HCT116 (cell line): ENCODE results near the gene RAB31. TPM values are rescaled to one million over a fixed set of nuclear protein-coding genes. Genes with fewer than 3 reads are reported as not detected.

Experiments
- ATAC-seq: fragments of 200-7000 bp; cut with Tn5 transposase; 2 replicates; pipeline ENCODE4 v1.9.1; 2020; ENCODE audit warnings: mild to moderate bottlenecking, moderate library complexity
- BruUV-seq: library from RNA; stranded (reverse); fragments of 400-500 nt; replicated peaks from 2 replicates; lab custom pipeline; 2021; lab: Mats Ljungman, UMichigan
- CTCF ChIA-PET: fragments of 300-600 bp; sonication (Branson Sonifier 250); formaldehyde crosslinking; loops from one replicate; lab custom pipeline; 2021; ENCODE audit warnings: antibody characterized with exemption; lab: Charles Lee
- POLR2A ChIA-PET: fragments of 300-600, 350-600 bp; sonication (Branson Sonifier 250); formaldehyde crosslinking; loops from one replicate; lab custom pipeline; 2021; ENCODE audit warnings: antibody characterized with exemption; lab: Charles Lee
- RAD21 ChIA-PET, 2 experiments: fragments of 300-600 bp; sonication (Branson Sonifier 250); formaldehyde crosslinking; loops; one replicate each; lab custom pipeline; 2023; ENCODE audit warnings: low total read pairs in 2 of 2; ENCODE audit not compliant: uncharacterized antibody in 2 of 2, unreplicated experiment in 2 of 2, low non-redundant PET in 1 of 2; lab: Charles Lee
- DNase-seq: peaks from one replicate; pipeline ENCODE4 v3.0.0-alpha.2; 2010; ENCODE audit warnings: low read depth, low spot score
- H2AFZ ChIP-seq: fragments of 200-600 bp; shearing (Covaris generic), sonication (generic); 2 replicates; pipeline ENCODE4 v1.6.1; 2017; ENCODE audit warnings: low read depth, mixed run types, mixed read lengths, antibody characterized with exemption, low read length; ENCODE audit not compliant: poor library complexity, severe bottlenecking
- H3K27ac ChIP-seq: 2 replicates; pipeline ENCODE4 v1.5.1; 2012; ENCODE audit warnings: low read depth, low read length
- H3K27me3 ChIP-seq: fragments of 200-600 bp; sonication (generic); 2 replicates; pipeline ENCODE4 v1.6.1; 2016; ENCODE audit warnings: mixed run types, low read length, mixed read lengths; ENCODE audit not compliant: insufficient read depth
- H3K36me3 ChIP-seq, 2 experiments: fragments of 200-500 bp in 1 of 2; fragments of 200-600 bp in 1 of 2; sonication (Bioruptor generic) in 1 of 2; sonication (generic) in 1 of 2; 2 replicates each; pipeline versions ENCODE4 v1.5.1 to v1.6.1; 2014 to 2016; ENCODE audit warnings: low read length in 2 of 2, inconsistent platforms in 1 of 2, mixed read lengths in 1 of 2, mixed run types in 1 of 2; ENCODE audit not compliant: insufficient read depth in 2 of 2, control insufficient read depth in 1 of 2
- H3K4me1 ChIP-seq, 2 experiments: fragments of 200-600 bp in 1 of 2; sonication (generic) in 1 of 2; 2 replicates each; pipeline versions ENCODE4 v1.5.1 to v1.6.1; 2012 to 2017; ENCODE audit warnings: low read length in 2 of 2, inconsistent platforms in 1 of 2, mild to moderate bottlenecking in 1 of 2, mixed read lengths in 1 of 2, mixed run types in 1 of 2, moderate library complexity in 1 of 2; ENCODE audit not compliant: insufficient read depth in 2 of 2, control insufficient read depth in 1 of 2
- H3K4me2 ChIP-seq: fragments of 200-600 bp; sonication (generic); 2 replicates; pipeline ENCODE4 v1.6.1; 2017; ENCODE audit warnings: mixed run types, low read length, mixed read lengths
- H3K4me3 ChIP-seq, 2 experiments: fragments of 200-600 bp in 1 of 2; sonication (generic) in 1 of 2; replicated peaks in 1 of 2; 2 replicates each; pipeline ENCODE4 v1.5.1; 2011 to 2016; ENCODE audit warnings: low read length in 2 of 2, control low read depth in 1 of 2, low read depth in 1 of 2, mild to moderate bottlenecking in 1 of 2, mixed read lengths in 1 of 2, mixed run types in 1 of 2
- H3K79me2 ChIP-seq: fragments of 200-600 bp; sonication (generic); 2 replicates; pipeline ENCODE4 v1.6.1; 2017; ENCODE audit warnings: mild to moderate bottlenecking, mixed run types, low read length, moderate library complexity, mixed read lengths; ENCODE audit not compliant: insufficient read depth
- H3K9ac ChIP-seq: fragments of 200-600 bp; sonication (generic); 2 replicates; pipeline ENCODE4 v1.6.1; 2016; ENCODE audit warnings: low read length, mixed read lengths
- H3K9me2 ChIP-seq: fragments of 200-600 bp; sonication (generic), shearing (Covaris generic); 2 replicates; pipeline ENCODE4 v1.6.1; 2017; ENCODE audit warnings: mixed run types, mild to moderate bottlenecking, moderate library complexity; ENCODE audit not compliant: insufficient read depth
- H3K9me3 ChIP-seq, 2 experiments: fragments of 200-500 bp in 1 of 2; fragments of 200-600 bp in 1 of 2; sonication (Bioruptor generic) in 1 of 2; sonication (generic) in 1 of 2; 2 replicates each; pipeline ENCODE4 v1.6.1; 2014 to 2017; ENCODE audit warnings: low read length in 2 of 2, mixed read lengths in 2 of 2, inconsistent platforms in 1 of 2, low read depth in 1 of 2, mild to moderate bottlenecking in 1 of 2, mixed run types in 1 of 2, moderate library complexity in 1 of 2; ENCODE audit not compliant: control insufficient read depth in 1 of 2, insufficient read depth in 1 of 2
- H4K20me1 ChIP-seq: fragments of 200-600 bp; sonication (generic), shearing (Covaris generic); 2 replicates; pipeline ENCODE4 v1.6.1; 2017; ENCODE audit warnings: mixed run types, mild to moderate bottlenecking, moderate library complexity; ENCODE audit not compliant: insufficient read depth
- CEBPB ChIP-seq: IDR thresholded peaks from 2 replicates; pipeline ENCODE4 v1.6.1; 2012; ENCODE audit warnings: low read depth
- EGR1 ChIP-seq: IDR thresholded peaks from 2 replicates; pipeline ENCODE4 v1.6.1; 2012; ENCODE audit warnings: low read depth
- ELF1 ChIP-seq: IDR thresholded peaks from 2 replicates; pipeline ENCODE4 v1.6.1; 2012; ENCODE audit warnings: low read depth, borderline replicate concordance
- EZH2 ChIP-seq: fragments of 200-600 bp; sonication (generic); IDR thresholded peaks from 2 replicates; pipeline ENCODE4 v1.6.1; 2017; ENCODE audit warnings: antibody characterized with exemption, mixed run types
- EZH2phosphoT487 ChIP-seq: fragments of 200-600 bp; IDR thresholded peaks from 2 replicates; pipeline ENCODE4 v1.6.1; 2018; ENCODE audit warnings: antibody characterized with exemption, borderline replicate concordance
- JUND ChIP-seq: IDR thresholded peaks from 2 replicates; pipeline ENCODE4 v1.6.1; 2012
- MAX ChIP-seq: IDR thresholded peaks from 2 replicates; pipeline ENCODE4 v1.6.1; 2012
- POLR2A ChIP-seq: IDR thresholded peaks from 2 replicates; pipeline ENCODE4 v1.7.0; 2011; ENCODE audit warnings: borderline replicate concordance; ENCODE audit not compliant: insufficient read depth, insufficient read length; ENCODE audit errors: extremely low read depth
- REST ChIP-seq: IDR thresholded peaks from 2 replicates; pipeline ENCODE4 v1.6.1; 2012; ENCODE audit warnings: low read depth
- SRF ChIP-seq: IDR thresholded peaks from 2 replicates; pipeline ENCODE4 v1.6.1; 2012; ENCODE audit warnings: low read depth
- ZFX ChIP-seq: fragments of 450-650 bp; IDR thresholded peaks from 2 replicates; pipeline ENCODE4 v1.6.1; 2017
- ZNF274 ChIP-seq: fragments of 200-500 bp; sonication (Bioruptor generic); IDR thresholded peaks from 2 replicates; pipeline ENCODE4 v1.6.1; 2014; ENCODE audit warnings: mild to moderate bottlenecking, low read depth, low read length, inconsistent platforms
- intact Hi-C: fragments of 100-400 bp; cut with micrococcal nuclease; formaldehyde crosslinking; loops from 2 replicates; pipeline ENCODE4 v1.10.0; 2022
- total RNA-seq: library from RNA; stranded (reverse); gene quantifications from one replicate; pipeline ENCODE4 v1.2.1, GENCODE V29; 2021; ENCODE audit not compliant: unreplicated experiment
- TF ChIP-seq, protein P1 (sequence below): IDR thresholded peaks from 2 replicates; pipeline ENCODE4 v1.6.1; 2011; ENCODE audit warnings: mild to moderate bottlenecking, low read length, moderate library complexity; ENCODE audit not compliant: insufficient replicate concordance; ENCODE audit errors: extremely low read depth
- TF ChIP-seq, protein P2 (sequence below): IDR thresholded peaks from 2 replicates; pipeline ENCODE4 v1.6.1; 2012

Gene RAB31
- total RNA-seq, 1 experiment from 2014 or later, result 46.9 TPM

DNA sequence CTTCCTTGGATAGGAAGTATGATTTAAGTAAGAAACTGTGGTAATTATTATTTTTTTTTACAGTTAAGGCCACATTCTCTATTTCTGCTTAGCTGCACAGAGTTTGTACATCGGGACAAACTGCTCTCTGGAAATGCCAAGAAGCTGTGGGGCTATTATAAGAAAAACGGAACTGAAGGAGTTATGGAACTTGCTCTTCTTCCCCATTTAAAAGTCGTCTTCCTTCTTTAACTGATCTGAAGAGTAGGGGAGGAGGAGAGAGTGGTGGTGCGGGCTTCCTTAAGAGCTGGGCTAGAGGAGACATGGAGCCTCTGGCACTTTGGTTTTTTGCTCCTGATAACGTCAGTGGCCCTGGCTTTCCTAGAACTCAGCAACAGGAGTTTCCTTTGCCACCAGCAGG is 54.4 kb downstream of the RAB31 start:
- POLR2A ChIA-PET, result no interaction called here
- RAD21 ChIA-PET, result no interaction called here
- CTCF ChIA-PET, result interaction anchor here (1.3 kb wide), 1 partner anchor 8 kb away, joined by 3 read pairs; no protein-coding TSS in a partner anchor

DNA sequence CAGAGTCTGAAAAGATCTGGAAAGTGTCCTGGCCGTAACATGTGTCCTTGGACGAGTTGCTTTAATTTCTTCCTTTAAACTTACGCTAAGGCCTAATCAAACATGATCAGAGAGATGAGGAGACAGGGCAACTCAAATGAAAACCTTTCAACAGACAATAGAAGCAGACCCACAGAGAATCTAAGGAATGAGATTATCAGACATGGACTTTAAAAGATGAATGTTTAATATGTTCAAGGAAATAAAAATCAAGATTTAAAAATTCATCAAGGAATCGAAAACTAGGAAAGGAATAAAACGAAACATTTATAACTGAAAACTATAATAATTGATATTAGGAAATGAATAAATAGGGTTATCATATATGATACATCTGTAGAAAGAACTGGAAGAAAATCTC is 55.1 kb downstream of the RAB31 start:
- ChIA-PET RAD21 (no interaction called here), CTCF (no interaction called here), POLR2A (no interaction called here)
- Histone ChIP-seq H3K9me2 (no peaks in the 10 kb centered on the region), H2AFZ (no peak overlapping the region), H3K9me3 (no peaks in the 10 kb centered on the region), H3K79me2 (no peaks in the 10 kb centered on the region), H3K9ac (no peak overlapping the region), H3K36me3 (no peaks in the 10 kb centered on the region), H3K27me3 (no peaks in the 10 kb centered on the region), H3K4me3 (no peak overlapping the region), H4K20me1 (no peaks in the 10 kb centered on the region), H3K4me1 (no peaks in the 10 kb centered on the region), H3K4me2 (no peak overlapping the region), H3K27ac (no peak overlapping the region)
- no TSS peak for BruUV-seq
- ATAC-seq, result no peak
- no peak for DNase-seq
- intact Hi-C loops, result no loop called here
- TF ChIP-seq, protein P1, sequence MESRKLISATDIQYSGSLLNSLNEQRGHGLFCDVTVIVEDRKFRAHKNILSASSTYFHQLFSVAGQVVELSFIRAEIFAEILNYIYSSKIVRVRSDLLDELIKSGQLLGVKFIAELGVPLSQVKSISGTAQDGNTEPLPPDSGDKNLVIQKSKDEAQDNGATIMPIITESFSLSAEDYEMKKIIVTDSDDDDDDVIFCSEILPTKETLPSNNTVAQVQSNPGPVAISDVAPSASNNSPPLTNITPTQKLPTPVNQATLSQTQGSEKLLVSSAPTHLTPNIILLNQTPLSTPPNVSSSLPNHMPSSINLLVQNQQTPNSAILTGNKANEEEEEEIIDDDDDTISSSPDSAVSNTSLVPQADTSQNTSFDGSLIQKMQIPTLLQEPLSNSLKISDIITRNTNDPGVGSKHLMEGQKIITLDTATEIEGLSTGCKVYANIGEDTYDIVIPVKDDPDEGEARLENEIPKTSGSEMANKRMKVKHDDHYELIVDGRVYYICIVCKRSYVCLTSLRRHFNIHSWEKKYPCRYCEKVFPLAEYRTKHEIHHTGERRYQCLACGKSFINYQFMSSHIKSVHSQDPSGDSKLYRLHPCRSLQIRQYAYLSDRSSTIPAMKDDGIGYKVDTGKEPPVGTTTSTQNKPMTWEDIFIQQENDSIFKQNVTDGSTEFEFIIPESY, result no peak
- no peak for TF ChIP-seq EZH2phosphoT487
- no peak for TF ChIP-seq ZNF274
- TF ChIP-seq EZH2, result no peak
- no peak for TF ChIP-seq SRF
- no peak for TF ChIP-seq REST
- TF ChIP-seq ELF1, result no peak
- no peak for TF ChIP-seq POLR2A
- no peak for TF ChIP-seq ZFX
- TF ChIP-seq MAX, result no peak
- TF ChIP-seq, protein P2, sequence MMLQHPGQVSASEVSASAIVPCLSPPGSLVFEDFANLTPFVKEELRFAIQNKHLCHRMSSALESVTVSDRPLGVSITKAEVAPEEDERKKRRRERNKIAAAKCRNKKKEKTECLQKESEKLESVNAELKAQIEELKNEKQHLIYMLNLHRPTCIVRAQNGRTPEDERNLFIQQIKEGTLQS, result no peak

More for the DNA sequence above, 54.4 kb downstream of the RAB31 start:
- H3K4me3 ChIP-seq, result no peak overlapping the region
- H4K20me1 ChIP-seq, result no peaks in the 10 kb centered on the region
- no peaks in the 10 kb centered on the region for H3K4me1 ChIP-seq
- no TSS peak for BruUV-seq
- no peak overlapping the region for H3K27ac ChIP-seq
- H3K36me3 ChIP-seq, result no peaks in the 10 kb centered on the region
- H3K79me2 ChIP-seq, result no peaks in the 10 kb centered on the region
- no peak overlapping the region for H2AFZ ChIP-seq
- no peaks in the 10 kb centered on the region for H3K9me2 ChIP-seq
- no peak for ATAC-seq
- intact Hi-C loops, result no loop called here
- H3K27me3 ChIP-seq, result no peaks in the 10 kb centered on the region
- TF ChIP-seq, protein P2, result no peak
- TF ChIP-seq JUND (no peak), CEBPB (no peak), ZNF274 (no peak), EGR1 (no peak), MAX (no peak)
- H3K4me2 ChIP-seq, result no peak overlapping the region
- no peak for DNase-seq
- H3K9me3 ChIP-seq, result no peaks in the 10 kb centered on the region
- H3K9ac ChIP-seq, result no peak overlapping the region
